Erythroblast (primary cell): Measurements from ENCODE around the gene DPEP3.

Source experiments
- GATA1 ChIP-seq: IDR thresholded peaks from 2 replicates; pipeline ENCODE4 v1.6.1; 2011; ENCODE audit warnings: low read depth, mild to moderate bottlenecking, control low read depth, low read length, moderate library complexity
- POLR2A ChIP-seq: IDR thresholded peaks from 2 replicates; pipeline ENCODE4 v1.6.1; 2011; ENCODE audit warnings: mild to moderate bottlenecking, low read length

DNA sequence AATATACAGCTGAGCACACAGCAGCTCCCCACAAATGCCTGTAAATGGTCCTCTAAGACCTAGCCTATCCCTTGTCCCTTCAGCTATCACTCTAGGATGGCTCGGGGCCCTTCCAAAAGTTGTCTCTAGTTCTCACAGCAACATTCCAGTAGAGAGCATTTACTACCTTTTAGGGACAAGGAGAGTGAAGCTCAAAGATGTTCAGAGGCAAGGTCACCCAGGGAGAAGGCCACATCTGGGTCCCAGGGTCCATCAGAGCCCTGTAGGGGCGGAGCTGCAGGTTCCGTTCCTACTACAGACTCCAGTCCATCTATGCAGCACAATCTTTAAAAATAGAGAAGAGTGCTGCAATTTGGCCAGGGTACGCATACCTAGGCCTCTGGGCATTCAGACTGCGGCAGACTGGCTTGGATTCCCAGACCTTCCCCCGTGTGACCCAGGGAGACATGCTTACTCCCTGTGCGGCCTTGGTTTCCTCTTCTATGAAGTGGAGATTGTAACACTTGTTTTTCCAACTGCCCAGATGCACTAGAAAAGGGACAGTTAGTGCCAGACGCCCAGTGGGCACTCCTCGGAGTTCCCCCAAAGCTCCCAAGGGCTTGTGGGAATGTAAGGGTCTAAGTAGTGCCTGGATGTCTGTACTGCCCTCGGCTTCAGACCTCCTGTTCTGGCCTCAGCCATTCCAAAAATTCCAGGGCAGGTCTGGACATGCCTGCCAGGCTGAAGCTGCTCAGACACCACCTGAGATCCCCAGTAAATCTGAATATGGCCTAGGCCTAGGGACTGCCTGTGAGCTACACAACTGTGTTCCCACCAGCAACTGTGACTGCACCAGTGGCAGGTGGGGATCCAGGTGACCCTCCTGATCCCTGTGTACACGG is 14.4 kb downstream of the DPEP3 start:
- no peak for TF ChIP-seq POLR2A
- TF ChIP-seq GATA1, result no peak
